ENCODE measurements around the gene ABTB2. TPM values are rescaled to one million over a fixed set of nuclear protein-coding genes. Genes with fewer than 3 reads are reported as not detected.
"Not testable (repeated sequence)": the region's sequence is repeated elsewhere in the genome, so short reads cannot be mapped to it uniquely, and the experiment has no call there.

Gene ABTB2
- total RNA-seq, 1 donor from 2014 or later: 3.1 TPM

- Mint-ChIP-seq H3K36me3 (no peaks in the 10 kb centered on the region), H3K9me3 (no peaks in the 10 kb centered on the region), H3K4me3 (no peak overlapping the region), H3K4me1 (peaks cover 10% of the 10 kb centered on the region), H3K27me3 (ENCODE audit: low read depth) (no peaks in the 10 kb centered on the region), H3K27ac (no peak overlapping the region)
- no peak for TF ChIP-seq CTCF (IDR thresholded peaks at IDR 0.05; ENCODE audit: unreplicated experiment)
- no peak for DNase-seq (ENCODE audit: low spot score in 2 of 2, unreplicated experiment in 2 of 2)
Observed at GRCh38 chr11:34181251-34181650, 176.6 kb downstream of the ABTB2 start.

GRCh38 chr11:34180814-34181165 lies 177.0 kb downstream of the ABTB2 start:
- not testable (repeated sequence) for DNase-seq (ENCODE audit: low spot score in 2 of 2, unreplicated experiment in 2 of 2); H3K4me1 Mint-ChIP-seq; H3K27me3 Mint-ChIP-seq (ENCODE audit: low read depth); H3K36me3 Mint-ChIP-seq; H3K4me3 Mint-ChIP-seq; H3K27ac Mint-ChIP-seq; H3K9me3 Mint-ChIP-seq

DNA sequence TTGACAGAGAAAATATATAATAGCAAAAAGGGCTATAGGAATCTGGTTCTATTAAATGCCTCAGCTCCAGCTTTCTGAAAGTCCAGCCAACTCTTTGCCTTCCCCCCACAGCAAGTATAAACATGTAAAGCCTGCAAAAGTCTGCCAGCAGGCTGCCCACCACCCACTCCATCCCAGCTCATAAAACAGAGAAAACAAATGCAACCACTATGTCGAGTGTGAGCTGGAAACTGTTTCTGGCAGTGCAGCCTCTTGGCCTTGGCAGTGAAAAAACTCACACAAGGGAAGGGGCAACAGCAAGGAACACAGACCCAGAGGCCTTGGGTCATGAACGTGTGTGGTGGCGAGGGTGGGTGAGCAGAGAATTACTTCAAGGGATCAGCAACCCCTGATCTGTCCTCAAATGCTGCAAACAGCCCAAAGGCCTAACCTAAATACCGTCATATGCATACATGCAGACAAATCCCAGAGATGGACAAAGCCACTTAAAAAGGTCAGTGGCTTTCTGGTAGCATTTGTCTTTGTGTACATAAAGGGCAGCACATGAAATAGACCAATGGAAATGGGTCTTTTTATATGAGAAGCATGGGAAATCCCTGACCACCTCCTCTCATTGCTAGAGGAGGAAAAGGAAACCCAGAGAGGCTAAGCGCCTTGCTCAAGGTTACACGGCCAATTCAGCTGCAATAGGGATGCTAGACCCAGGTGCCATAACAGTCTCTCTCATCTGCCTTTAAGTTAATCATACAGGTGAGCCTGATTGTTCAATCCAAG lies 177.6 kb downstream of the ABTB2 start:
- H3K36me3 Mint-ChIP-seq: no peaks in the 10 kb centered on the region

GRCh38 chr11:34179026-34179675 lies 178.7 kb downstream of the ABTB2 start:
- H3K9me3 Mint-ChIP-seq: no peaks in the 10 kb centered on the region
- DNase-seq (ENCODE audit: low spot score in 2 of 2, unreplicated experiment in 2 of 2): no peak

More for the DNA sequence above, 177.6 kb downstream of the ABTB2 start:
- H3K4me3 Mint-ChIP-seq: no peak overlapping the region
- TF ChIP-seq CTCF (IDR thresholded peaks at IDR 0.05; ENCODE audit: unreplicated experiment): no peak
- no peaks in the 10 kb centered on the region for H3K9me3 Mint-ChIP-seq
- H3K27me3 Mint-ChIP-seq (ENCODE audit: low read depth): no peaks in the 10 kb centered on the region
- H3K4me1 Mint-ChIP-seq: peaks cover 5% of the 10 kb centered on the region
- H3K27ac Mint-ChIP-seq: no peak overlapping the region
- DNase-seq (ENCODE audit: low spot score in 2 of 2, unreplicated experiment in 2 of 2): no peak

GRCh38 chr11:34178209-34178821 lies 179.5 kb downstream of the ABTB2 start:
- Mint-ChIP-seq H3K4me1 (peaks cover 7% of the 10 kb centered on the region), H3K4me3 (no peak overlapping the region), H3K9me3 (no peaks in the 10 kb centered on the region), H3K27ac (no peak overlapping the region), H3K36me3 (no peaks in the 10 kb centered on the region), H3K27me3 (ENCODE audit: low read depth) (no peaks in the 10 kb centered on the region)
- no peak for TF ChIP-seq CTCF (IDR thresholded peaks at IDR 0.05; ENCODE audit: unreplicated experiment)
- no peak for DNase-seq (ENCODE audit: low spot score in 2 of 2, unreplicated experiment in 2 of 2)

More at GRCh38 chr11:34179026-34179675, 178.7 kb downstream of the ABTB2 start:
- Mint-ChIP-seq H3K4me3 (no peak overlapping the region), H3K27me3 (ENCODE audit: low read depth) (no peaks in the 10 kb centered on the region), H3K4me1 (peaks cover 5% of the 10 kb centered on the region), H3K36me3 (no peaks in the 10 kb centered on the region), H3K27ac (no peak overlapping the region)
- TF ChIP-seq CTCF (IDR thresholded peaks at IDR 0.05; ENCODE audit: unreplicated experiment): no peak

DNA sequence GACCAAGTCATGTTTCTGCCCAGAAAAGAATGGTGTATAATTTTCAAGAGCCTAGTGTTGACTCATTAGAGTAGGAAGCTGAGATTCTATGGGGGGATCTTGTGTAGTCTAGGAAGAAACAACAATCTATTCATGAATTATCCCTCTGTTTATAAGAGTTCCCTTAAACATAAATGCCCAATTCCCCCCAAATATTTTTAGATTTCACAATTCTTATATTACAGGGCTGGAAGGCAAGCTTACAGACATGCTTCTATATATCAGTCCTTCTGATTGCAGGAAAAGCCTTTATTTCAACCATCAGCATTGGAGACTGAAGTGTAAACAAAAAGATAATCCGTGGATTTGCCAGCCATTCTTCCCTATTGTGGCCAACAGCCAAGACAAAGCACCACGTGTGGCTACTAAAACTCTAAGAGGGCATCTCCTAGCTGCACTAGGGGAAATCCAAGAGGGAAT lies 181.0 kb downstream of the ABTB2 start:
- H3K27ac Mint-ChIP-seq: no peak overlapping the region
- DNase-seq (ENCODE audit: low spot score in 2 of 2, unreplicated experiment in 2 of 2): no peak
- no peaks in the 10 kb centered on the region for H3K36me3 Mint-ChIP-seq
- TF ChIP-seq CTCF (IDR thresholded peaks at IDR 0.05; ENCODE audit: unreplicated experiment): no peak
- no peak overlapping the region for H3K4me3 Mint-ChIP-seq
- H3K4me1 Mint-ChIP-seq: peaks cover 7% of the 10 kb centered on the region
- peaks cover 6% of the 10 kb centered on the region for H3K27me3 Mint-ChIP-seq (ENCODE audit: low read depth)
- H3K9me3 Mint-ChIP-seq: no peaks in the 10 kb centered on the region
